22Rv1 (cell line): ENCODE measurements around the gene KCTD20.

Experiments
- ZFX ChIP-seq: fragments of 450-650 bp; IDR thresholded peaks from 2 replicates; pipeline ENCODE4 v1.6.1; 2017; ENCODE audit warnings: antibody characterized with exemption, borderline replicate concordance
- TF ChIP-seq, protein P1 (sequence below): fragments of 450-650 bp; IDR thresholded peaks from 2 replicates; pipeline ENCODE4 v1.5.1; 2017; ENCODE audit warnings: mild to moderate bottlenecking

GRCh38 chr6:36523451-36523850 is 80.7 kb downstream of the KCTD20 start:
- TF ChIP-seq, protein P1, sequence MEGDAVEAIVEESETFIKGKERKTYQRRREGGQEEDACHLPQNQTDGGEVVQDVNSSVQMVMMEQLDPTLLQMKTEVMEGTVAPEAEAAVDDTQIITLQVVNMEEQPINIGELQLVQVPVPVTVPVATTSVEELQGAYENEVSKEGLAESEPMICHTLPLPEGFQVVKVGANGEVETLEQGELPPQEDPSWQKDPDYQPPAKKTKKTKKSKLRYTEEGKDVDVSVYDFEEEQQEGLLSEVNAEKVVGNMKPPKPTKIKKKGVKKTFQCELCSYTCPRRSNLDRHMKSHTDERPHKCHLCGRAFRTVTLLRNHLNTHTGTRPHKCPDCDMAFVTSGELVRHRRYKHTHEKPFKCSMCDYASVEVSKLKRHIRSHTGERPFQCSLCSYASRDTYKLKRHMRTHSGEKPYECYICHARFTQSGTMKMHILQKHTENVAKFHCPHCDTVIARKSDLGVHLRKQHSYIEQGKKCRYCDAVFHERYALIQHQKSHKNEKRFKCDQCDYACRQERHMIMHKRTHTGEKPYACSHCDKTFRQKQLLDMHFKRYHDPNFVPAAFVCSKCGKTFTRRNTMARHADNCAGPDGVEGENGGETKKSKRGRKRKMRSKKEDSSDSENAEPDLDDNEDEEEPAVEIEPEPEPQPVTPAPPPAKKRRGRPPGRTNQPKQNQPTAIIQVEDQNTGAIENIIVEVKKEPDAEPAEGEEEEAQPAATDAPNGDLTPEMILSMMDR, result no peak
- no peak for TF ChIP-seq ZFX
